Cardiac muscle cell (in vitro differentiated cells and primary cell): ENCODE data around the gene OR52E5. TPM values are rescaled to one million over a fixed set of nuclear protein-coding genes. Genes with fewer than 3 reads are reported as not detected.

Source experiments
- DNase-seq, 2 donors: peaks; one replicate each; pipeline versions ENCODE4 v3.0.0 to v3.0.0-alpha.2; 2010 to 2017; ENCODE audit warnings: low read depth in 1 of 2, low spot score in 1 of 2
- H3K27ac ChIP-seq: fragments of 200-600 bp; sonication (generic); 2 replicates; pipeline ENCODE4 v1.5.1; 2016
- H3K27me3 ChIP-seq: fragments of 200-600 bp; sonication (generic); 2 replicates; pipeline ENCODE4 v1.6.0; 2016; ENCODE audit warnings: control low read depth
- H3K36me3 ChIP-seq: fragments of 200-600 bp; sonication (generic); 2 replicates; pipeline ENCODE4 v1.5.1; 2016; ENCODE audit warnings: control low read depth
- H3K4me1 ChIP-seq: fragments of 200-600 bp; sonication (generic); 2 replicates; pipeline ENCODE4 v1.8.1; 2017; ENCODE audit warnings: low read depth, mild to moderate bottlenecking, mixed run types
- H3K4me3 ChIP-seq: fragments of 200-600 bp; sonication (generic); 2 replicates; pipeline ENCODE4 v1.5.1; 2016; ENCODE audit warnings: mild to moderate bottlenecking
- H3K9me3 ChIP-seq: fragments of 200-600 bp; sonication (generic); 2 replicates; pipeline ENCODE4 v1.5.1; 2017; ENCODE audit warnings: low read depth, mild to moderate bottlenecking, control low read depth
- polyA plus RNA-seq: library from polyadenylated mRNA; unstranded; fragments of >200 nt; fragmentation: Nextera tagmentation; extraction: Ambion mirVana; gene quantifications from 2 replicates; pipeline ENCODE4 v1.2.1, GENCODE V29; 2016
- total RNA-seq: library from RNA; depleted of rRNA; stranded (reverse); fragments of >200 nt; gene quantifications from 2 replicates; pipeline ENCODE4 v1.2.3, GENCODE V29; 2016
- TF ChIP-seq, protein P1 (sequence below): IDR thresholded peaks from 2 replicates; pipeline ENCODE4 v1.5.1; 2012; ENCODE audit warnings: low read depth, mild to moderate bottlenecking, low read length

OR52E5 gene
- total and polyA plus RNA-seq, 2 experiments from 2014 or later, result not detected

- Histone ChIP-seq H3K36me3 (no peaks in the 10 kb centered on the region), H3K4me3 (no peak overlapping the region), H3K27me3 (no peaks in the 10 kb centered on the region), H3K4me1 (no peaks in the 10 kb centered on the region), H3K9me3 (no peaks in the 10 kb centered on the region), H3K27ac (no peak overlapping the region)
- DNase-seq, result no peak
- TF ChIP-seq, protein P1, sequence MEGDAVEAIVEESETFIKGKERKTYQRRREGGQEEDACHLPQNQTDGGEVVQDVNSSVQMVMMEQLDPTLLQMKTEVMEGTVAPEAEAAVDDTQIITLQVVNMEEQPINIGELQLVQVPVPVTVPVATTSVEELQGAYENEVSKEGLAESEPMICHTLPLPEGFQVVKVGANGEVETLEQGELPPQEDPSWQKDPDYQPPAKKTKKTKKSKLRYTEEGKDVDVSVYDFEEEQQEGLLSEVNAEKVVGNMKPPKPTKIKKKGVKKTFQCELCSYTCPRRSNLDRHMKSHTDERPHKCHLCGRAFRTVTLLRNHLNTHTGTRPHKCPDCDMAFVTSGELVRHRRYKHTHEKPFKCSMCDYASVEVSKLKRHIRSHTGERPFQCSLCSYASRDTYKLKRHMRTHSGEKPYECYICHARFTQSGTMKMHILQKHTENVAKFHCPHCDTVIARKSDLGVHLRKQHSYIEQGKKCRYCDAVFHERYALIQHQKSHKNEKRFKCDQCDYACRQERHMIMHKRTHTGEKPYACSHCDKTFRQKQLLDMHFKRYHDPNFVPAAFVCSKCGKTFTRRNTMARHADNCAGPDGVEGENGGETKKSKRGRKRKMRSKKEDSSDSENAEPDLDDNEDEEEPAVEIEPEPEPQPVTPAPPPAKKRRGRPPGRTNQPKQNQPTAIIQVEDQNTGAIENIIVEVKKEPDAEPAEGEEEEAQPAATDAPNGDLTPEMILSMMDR, result no peak
These were observed 38.1 kb downstream of the OR52E5 start for GRCh38 chr11:5931061-5931460.

DNA sequence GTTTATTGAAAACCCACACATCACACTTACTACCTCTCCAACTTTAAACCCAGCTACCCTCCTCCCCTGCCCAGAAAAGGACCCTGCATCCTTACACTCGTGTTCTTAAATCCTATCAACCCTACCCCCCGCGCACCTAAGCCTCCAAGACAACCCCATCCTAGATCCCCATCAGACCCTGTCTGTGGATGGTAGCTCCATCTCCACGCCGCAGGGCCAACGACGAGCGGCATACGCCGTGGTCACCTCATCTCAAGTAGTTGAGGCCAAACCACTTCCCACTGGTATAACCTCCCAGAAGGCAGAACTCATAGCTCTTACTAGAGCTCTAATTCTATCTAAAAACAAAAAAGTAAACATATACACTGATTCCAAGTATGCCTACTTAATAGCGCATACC lies 39.7 kb downstream of the OR52E5 start:
- Histone ChIP-seq H3K4me1 (no peaks in the 10 kb centered on the region), H3K27ac (no peak overlapping the region), H3K27me3 (no peaks in the 10 kb centered on the region), H3K4me3 (no peak overlapping the region), H3K9me3 (no peaks in the 10 kb centered on the region), H3K36me3 (no peaks in the 10 kb centered on the region)
- TF ChIP-seq, protein P1, result no peak
- DNase-seq, result no peak

- Histone ChIP-seq H3K4me3 (no peak overlapping the region), H3K36me3 (no peaks in the 10 kb centered on the region), H3K4me1 (no peaks in the 10 kb centered on the region), H3K27ac (no peak overlapping the region), H3K27me3 (no peaks in the 10 kb centered on the region), H3K9me3 (no peaks in the 10 kb centered on the region)
- TF ChIP-seq, protein P1, result no peak
- DNase-seq, result no peak
These were observed 40.1 kb downstream of the OR52E5 start for GRCh38 chr11:5933116-5933515.

- no peak overlapping the region for H3K4me3 ChIP-seq
- H3K27me3 ChIP-seq, result no peaks in the 10 kb centered on the region
- no peaks in the 10 kb centered on the region for H3K36me3 ChIP-seq
- no peaks in the 10 kb centered on the region for H3K9me3 ChIP-seq
- TF ChIP-seq, protein P1, result no peak
- DNase-seq, result no peak
- H3K4me1 ChIP-seq, result no peaks in the 10 kb centered on the region
- H3K27ac ChIP-seq, result no peak overlapping the region
These were observed 45.0 kb downstream of the OR52E5 start for GRCh38 chr11:5937868-5938602.

DNA sequence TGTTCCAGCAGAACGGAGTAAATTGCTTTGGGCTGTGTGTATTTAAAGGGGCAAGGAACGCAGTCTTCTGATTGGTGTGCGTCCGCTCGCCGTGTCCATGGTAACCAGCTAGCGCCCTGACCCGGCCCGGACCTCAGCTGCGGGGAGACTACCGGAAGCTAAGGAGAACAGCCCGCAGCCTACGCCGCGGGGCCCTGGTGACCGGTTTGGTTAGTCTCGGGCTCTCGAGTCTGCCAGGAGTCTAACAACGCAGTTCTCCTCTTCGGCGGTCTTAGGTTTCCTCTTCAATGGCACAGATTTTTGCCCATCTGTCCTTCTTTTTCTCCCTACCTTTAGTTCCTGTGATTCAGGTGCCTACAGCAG lies 45.6 kb downstream of the OR52E5 start:
- TF ChIP-seq, protein P1, result no peak
- no peak for DNase-seq
- H3K36me3 ChIP-seq, result no peaks in the 10 kb centered on the region
- H3K27me3 ChIP-seq, result no peaks in the 10 kb centered on the region
- H3K27ac ChIP-seq, result no peak overlapping the region
- H3K4me1 ChIP-seq, result no peaks in the 10 kb centered on the region
- H3K4me3 ChIP-seq, result no peak overlapping the region
- no peaks in the 10 kb centered on the region for H3K9me3 ChIP-seq
